Right renal pelvis (tissue), 4 donors: Measurements from ENCODE around the gene GAK. TPM values are rescaled to one million over a fixed set of nuclear protein-coding genes. Genes with fewer than 3 reads are reported as not detected.

Experiments
- DNase-seq, 4 donors: peaks; one replicate each; pipeline ENCODE4 v3.0.0-alpha.2; 2013; ENCODE audit warnings: low read depth in 4 of 4, low spot score in 3 of 4, missing footprints in 1 of 4
- polyA plus RNA-seq, 4 donors: library from polyadenylated mRNA; unstranded; fragments of 120-200 nt; gene quantifications; one replicate each; pipeline ENCODE4 v1.2.1, GENCODE V29; 2013; ENCODE audit not compliant: insufficient read length in 4 of 4

Gene GAK
- polyA plus RNA-seq, 4 donors, result 52.1 to 71.6 (median 58.7) TPM

GRCh38 chr4:965048-965765 lies 33.1 kb upstream of the GAK start:
- DNase-seq, result no peak

GRCh38 chr4:964346-965025 lies 32.4 kb upstream of the GAK start:
- DNase-seq, result no peak

DNA sequence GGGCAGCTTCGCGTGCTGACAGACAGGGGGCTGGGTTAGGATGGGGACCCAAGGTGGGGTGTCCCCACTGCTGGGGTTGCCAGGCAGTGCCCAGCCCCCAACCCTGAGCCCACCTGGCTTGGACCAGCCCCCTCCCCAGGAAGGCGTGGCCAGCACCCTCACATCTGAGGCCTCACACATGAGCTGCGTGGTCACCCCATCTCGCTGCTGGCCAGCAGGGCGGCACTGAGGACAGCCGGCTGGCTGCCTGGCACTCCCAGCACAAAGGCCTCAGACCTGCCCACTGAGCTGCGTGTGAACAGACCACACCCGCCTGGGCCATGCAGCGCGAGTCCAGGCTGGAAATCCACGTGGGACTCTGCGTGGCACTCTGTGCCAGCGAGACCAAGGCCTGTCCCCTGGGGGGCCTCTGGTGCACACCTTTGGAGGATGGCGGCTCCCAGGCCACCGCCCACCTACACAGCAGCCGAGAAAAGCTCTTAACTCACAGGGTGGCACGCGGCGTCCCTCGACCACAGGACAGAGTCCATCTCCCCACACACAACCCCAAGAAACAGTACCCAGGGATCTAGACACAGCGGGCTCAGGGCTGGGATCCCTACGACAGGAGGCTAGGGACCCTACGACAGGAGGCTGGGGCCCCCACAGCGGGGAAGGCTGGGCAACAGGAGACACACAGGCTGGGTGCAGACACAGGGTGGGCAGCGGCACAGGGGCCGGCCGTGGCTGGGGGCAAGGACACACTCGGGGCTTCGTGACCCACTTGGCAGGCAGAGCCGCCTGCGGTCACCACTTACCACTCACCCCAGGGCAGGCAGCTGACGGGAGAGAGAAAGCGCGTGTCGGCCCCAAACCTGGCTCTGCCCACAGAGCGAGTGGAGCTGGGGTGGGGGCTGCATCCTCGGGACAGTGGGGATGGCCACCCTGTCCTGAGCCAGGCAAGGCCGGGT lies 31.4 kb upstream of the GAK start:
- no peak for DNase-seq

GRCh38 chr4:962231-963208 lies 30.4 kb upstream of the GAK start:
- DNase-seq, result no peak

- no peak for DNase-seq
Measured at GRCh38 chr4:961351-962230, 29.5 kb upstream of the GAK start.

GRCh38 chr4:960636-961350 lies 28.7 kb upstream of the GAK start:
- no peak for DNase-seq

DNA sequence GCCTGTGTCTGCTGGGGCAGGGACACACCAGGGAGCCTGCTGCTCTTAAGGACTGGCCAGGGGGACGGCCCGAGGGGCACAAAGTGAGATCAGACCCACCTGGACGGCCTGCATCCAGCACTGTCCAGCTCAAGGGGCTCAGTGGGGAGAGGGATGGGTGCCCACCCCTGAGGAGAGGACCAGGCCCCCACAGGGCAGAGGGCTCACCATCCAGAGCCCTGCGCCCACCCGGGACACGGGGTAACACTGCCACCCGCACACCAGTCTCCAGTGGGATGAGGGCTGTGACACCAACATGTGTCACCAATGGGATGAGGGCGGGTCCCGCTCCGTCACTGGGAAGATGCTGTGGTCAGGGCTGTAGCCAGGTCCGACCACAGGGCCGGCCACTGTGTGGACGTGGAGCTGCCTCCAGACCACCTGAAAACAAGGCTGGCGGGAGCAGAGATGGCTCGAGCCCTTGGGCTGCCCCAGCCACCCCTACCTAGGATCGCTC lies 28.1 kb upstream of the GAK start:
- no peak for DNase-seq

DNA sequence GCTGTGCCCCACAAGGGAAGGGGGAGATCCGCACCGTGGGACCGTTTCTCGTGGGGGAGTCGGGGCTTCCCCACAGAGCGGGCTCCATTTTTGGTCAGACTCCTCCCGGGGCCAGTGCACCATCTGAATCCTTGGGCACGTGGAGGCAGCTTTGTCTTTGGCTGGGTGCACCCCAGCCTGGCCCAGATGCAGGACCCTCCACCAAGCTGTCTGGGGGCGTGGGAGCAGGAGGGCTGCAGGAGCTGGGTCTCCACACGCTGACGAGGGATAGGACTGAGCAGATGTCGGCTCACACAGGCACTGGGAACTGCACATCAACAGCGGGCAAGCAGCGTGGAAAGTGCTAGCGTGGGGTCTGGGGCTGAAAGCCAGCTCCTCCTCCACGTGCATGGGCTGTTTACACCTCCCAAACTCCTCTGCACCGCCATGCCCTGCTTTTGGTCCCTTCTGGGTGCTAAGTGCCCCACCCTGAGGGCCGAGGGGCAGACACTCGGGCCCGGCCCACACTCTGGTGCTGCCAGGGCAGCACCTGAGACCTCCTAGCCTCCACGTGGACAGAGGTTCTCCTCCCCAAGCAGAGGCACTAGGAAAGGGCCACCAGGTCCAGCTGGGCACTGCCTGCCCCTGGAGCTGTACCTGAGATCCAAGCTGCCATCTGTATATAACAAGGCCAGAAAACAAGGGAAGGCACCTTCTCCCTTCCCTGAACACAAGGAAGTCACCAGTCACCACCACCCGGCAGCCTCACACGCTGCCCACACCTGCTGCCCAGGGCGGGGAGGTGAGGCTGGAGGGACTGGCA lies 27.4 kb upstream of the GAK start:
- DNase-seq, result no peak

DNA sequence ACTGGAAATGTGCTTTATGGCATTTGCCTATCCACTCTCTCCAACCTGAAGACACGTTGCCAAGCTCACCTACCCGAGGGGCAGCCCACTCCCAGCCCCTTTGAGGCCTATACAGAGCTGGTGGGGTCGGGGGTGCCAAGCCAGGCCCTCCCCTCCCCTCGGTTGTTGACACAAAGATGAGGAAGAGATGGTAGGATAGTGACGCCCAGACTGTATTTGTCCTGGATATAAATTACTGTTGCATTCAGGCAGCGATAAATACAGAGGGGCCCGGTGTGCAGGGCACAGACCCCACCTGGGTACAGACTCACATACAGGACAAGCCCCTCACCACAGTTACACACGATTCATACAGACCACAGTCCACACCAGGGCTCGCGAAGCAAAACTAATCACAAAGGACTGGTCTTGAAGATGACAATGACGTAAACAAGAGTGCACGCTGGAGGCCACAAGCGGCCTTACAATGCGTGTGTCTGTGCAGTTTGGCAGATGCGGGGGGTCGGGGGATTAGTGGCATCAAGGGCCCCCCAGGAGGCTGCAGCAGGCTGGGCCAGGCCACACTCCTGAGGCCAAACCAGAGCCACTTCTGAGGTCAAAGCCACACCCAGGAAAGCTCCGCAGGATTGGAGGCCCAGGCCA lies 26.7 kb upstream of the GAK start:
- DNase-seq, result no peak

GRCh38 chr4:958314-958665 lies 26.2 kb upstream of the GAK start:
- DNase-seq, result no peak

GRCh38 chr4:957581-958313 lies 25.6 kb upstream of the GAK start:
- DNase-seq, result no peak

DNA sequence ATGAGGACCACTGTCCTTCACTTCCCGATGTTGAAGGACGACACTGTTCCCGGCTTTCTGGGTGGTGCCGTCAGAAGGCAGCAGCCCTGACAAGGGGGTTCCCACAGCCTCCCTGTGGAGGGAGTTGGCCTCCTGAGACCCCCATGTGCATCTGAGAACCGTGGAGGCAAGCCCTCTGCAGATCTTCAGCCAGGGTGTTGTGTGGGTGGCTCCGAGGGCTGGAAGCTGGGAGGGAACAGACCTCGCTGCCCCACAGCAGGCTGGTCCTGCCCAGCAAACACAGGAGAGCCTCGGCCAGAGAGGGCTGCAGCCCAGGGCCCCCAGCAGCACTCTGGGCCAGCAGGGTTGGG lies 25.1 kb upstream of the GAK start:
- DNase-seq, result no peak

DNA sequence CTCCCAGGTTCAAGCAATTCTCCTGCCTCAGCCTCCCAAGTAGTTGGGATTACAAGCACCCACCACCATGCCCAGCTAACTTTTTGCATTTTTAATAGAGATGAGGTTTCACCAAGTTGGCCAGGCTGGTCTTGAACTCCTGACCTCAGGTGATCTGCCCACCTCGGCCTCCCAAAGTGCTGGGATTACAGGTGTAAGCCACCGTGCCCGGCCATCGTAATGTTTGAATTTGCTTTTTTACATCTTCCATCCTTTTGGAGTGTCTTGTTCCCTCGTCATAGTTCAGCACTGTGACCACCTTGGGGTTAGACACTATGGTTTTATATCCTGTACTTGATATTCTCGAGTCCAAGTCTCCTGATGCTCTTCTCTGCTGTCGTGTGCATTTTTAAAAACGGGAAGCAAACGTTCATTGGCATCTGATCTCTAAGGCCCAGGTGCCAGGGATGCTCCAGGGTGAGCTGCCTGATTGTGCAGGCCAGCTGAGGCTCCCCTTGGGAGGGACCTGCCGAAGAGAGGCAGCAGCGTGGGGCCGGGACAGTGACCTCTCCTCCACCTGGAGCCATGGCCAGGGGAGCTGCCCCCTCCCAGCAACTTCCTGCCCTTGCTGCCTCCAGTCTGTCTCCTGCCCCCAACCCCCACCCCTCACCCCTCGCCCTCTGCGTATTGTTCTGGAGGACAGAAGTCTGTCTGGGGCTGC lies 24.6 kb upstream of the GAK start:
- DNase-seq, result no peak

- DNase-seq, result no peak
Measured at GRCh38 chr4:955931-956381, 23.8 kb upstream of the GAK start.

GRCh38 chr4:955161-955921 lies 23.2 kb upstream of the GAK start:
- DNase-seq, result no peak
